Activated CD8-positive, alpha-beta memory T cell treated with anti-CD3 and anti-CD28 coated beads, Interleukin-2, amount 50 U/mL, for 24 hours (primary cell): ENCODE measurements around the gene CHADL.
"Not testable (repeated sequence)": the region's sequence is repeated elsewhere in the genome, so short reads cannot be mapped to it uniquely, and the experiment has no call there.

ENCODE experiments used
- DNase-seq: peaks from one replicate; pipeline ENCODE4 v3.0.0-alpha.2; 2020; ENCODE audit errors: extremely low read depth

Gene CHADL

GRCh38 chr22:41184679-41185078 lies 56.1 kb downstream of the CHADL start:
- DNase-seq = no peak

DNA sequence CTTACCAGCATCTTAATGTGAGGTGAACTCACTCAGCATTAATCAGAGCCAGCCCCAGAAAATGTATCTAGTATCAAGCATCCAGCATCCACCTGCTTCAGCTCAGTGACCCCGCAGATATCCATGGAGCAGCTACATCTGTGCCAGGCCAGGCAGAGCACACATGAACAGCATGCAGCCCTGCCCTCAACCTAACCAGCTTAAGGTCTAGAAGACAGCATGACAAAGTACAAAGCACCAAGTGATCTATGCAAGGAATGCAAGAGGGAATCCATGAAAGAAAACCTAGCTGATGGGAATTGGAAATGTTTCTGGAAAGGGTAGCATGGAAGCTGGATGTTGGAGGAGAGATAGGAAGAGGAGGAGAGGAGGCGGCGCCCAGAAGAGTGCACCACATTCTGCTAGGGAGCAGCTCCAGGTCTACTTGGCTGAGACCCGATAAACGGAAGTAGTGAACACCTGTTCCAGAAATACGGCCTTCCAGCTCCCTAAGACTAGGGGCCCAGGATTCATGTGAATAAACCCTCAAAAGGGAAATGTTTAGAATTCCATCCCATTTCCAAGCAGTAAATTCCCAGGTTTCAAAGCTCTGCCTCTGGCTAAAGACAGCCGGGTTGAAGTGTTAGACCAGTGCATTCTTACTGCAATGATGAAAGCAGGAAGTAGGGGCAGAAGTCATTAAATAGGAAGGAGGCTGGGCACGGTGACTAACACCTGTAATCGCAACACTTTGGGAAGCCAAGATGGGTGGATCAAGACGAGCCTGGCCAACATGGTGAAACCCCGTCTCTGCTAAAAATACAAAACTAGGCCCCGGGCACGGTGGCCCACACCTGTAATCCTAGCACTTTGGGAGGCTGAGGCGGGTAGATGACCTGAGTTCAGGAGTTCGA lies 59.1 kb downstream of the CHADL start:
- DNase-seq = no peak

DNA sequence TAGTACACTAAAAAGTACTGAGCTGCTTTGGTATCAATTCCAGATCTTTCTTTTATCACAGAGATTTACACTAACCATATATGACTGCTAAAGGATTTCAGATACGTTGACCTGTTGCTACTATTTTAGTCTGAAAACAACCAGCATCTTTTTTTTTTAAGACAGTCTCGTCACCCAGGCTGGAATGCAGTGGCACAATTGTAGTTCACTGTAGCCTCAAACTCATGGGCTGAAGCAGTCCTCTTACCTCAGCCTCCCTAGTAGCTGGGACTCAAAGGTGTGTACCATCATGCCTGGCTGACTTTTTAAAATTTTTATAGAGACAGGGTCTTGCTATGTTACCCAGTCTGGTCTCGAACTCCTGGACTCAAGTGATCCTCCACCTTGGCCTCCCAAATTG lies 59.8 kb downstream of the CHADL start:
- no peak for DNase-seq

DNA sequence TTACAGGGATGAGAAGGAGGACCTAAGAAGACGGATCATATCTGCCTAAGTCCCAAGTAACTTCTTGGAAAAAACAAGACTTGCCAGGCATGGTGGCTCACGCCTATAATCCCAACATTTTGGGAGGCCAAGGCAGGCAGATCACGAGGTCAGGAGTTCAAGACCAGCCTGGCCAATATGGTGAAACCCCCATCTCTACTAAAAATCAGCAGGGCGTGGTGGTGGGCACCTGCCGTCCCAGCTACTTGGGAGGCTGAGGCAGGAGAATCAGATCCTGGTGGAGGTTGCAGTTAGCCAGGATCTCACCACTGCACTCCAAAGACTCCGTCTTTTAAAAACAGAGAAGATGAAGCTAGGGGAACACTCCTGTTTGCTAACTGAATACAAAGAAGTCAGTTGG lies 60.4 kb downstream of the CHADL start:
- not testable (repeated sequence) for DNase-seq
